Measurements from ENCODE around the gene PDSS2.

GRCh38 chr6:107421696-107422256 lies 37.6 kb downstream of the PDSS2 start:
- no peak for TF ChIP-seq POLR2AphosphoS5 (IDR thresholded peaks at IDR 0.05)
- no peak for TF ChIP-seq CTCF (IDR thresholded peaks at IDR 0.05)
- TF ChIP-seq EP300 (IDR thresholded peaks at IDR 0.05), result no peak

Measured in gastroesophageal sphincter (tissue), 3 donors.